ENCODE results near the gene BAIAP2. TPM values are rescaled to one million over a fixed set of nuclear protein-coding genes. Genes with fewer than 3 reads are reported as not detected.

BAIAP2 gene
- polyA plus RNA-seq, 1 experiment, result 9.6 TPM

DNA sequence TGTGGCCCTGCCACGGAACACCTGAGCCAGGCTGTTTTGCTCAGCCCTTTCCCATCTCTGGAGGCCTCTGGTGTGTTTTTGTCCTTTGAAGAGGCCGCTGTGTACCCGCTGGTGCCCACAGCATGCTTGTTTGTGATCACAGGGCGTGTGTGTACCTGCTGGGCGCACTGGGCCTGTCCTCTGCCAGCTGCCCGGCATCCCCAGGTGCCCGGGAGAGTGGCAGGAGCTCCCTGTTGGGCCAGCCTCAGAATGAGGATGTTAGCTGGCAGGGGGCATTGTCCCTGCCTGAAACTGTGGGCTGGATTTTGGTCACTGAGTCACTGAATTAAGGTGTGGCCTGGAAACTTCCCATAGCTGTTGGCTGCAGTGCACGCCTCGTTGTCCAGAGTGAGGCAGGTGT lies 31.1 kb downstream of the BAIAP2 start:
- no peaks in the 10 kb centered on the region; the same call in 1 of the 2 replicates for H3K9me3 ChIP-seq (ENCODE audit: control insufficient read depth, insufficient read depth, low read length)
- no peak overlapping the region for H3K4me3 ChIP-seq (ENCODE audit: low read depth, low read length)
- no peak overlapping the region for H3K27ac ChIP-seq (ENCODE audit: low read depth, low read length)
- ChIA-PET POLR2A (no interaction called here), CTCF (no interaction called here)
- H3K27me3 ChIP-seq (ENCODE audit: control insufficient read depth, insufficient read depth, low read length), result no peaks in the 10 kb centered on the region
- no peak for DNase-seq (ENCODE audit: low read depth, low spot score)
- TF ChIP-seq CTCF (IDR thresholded peaks at IDR 0.05; ENCODE audit: low read depth, low read length), result no peak

DNA sequence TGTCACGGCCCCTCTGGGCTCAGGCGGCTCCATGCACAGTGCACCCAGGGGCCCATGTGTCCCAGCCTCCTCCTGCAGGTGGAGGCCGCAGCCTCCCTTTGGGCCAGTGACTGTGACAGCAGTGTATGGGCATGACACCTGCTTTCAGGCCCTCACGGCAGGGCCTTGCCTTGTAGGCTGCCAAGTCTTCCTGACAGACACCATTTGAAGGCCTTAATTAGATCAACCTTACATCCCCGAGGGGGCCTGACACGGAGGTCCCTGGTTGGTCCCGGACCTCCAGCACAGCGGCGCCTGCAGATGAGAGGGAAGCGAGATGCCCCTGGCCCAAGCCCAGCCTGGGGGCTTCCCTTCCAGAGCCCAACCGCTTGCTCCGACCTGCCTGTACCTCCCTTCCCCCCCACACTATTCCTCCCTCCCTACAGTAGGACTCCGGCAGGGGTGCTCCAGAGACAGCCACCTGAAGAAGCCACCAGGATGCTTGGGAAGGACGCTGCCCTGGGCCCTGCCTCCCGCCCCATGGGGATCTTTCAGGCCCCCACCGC lies 31.9 kb downstream of the BAIAP2 start:
- DNase-seq (ENCODE audit: low read depth, low spot score), result no peak
- ChIA-PET CTCF (no interaction called here), POLR2A (no interaction called here)
- no peak for TF ChIP-seq CTCF (IDR thresholded peaks at IDR 0.05; ENCODE audit: low read depth, low read length)
- Histone ChIP-seq H3K9me3 (ENCODE audit: control insufficient read depth, insufficient read depth, low read length) (no peaks in the 10 kb centered on the region; the same call in 1 of the 2 replicates), H3K27ac (ENCODE audit: low read depth, low read length) (no peak overlapping the region), H3K4me3 (ENCODE audit: low read depth, low read length) (no peak overlapping the region), H3K27me3 (ENCODE audit: control insufficient read depth, insufficient read depth, low read length) (no peaks in the 10 kb centered on the region)

- no peak for DNase-seq (ENCODE audit: low read depth, low spot score)
- ChIA-PET POLR2A (no interaction called here), CTCF (no interaction called here)
- no peaks in the 10 kb centered on the region; the same call in 1 of the 2 replicates for H3K9me3 ChIP-seq (ENCODE audit: control insufficient read depth, insufficient read depth, low read length)
- H3K27ac ChIP-seq (ENCODE audit: low read depth, low read length), result no peak overlapping the region
- no peak for TF ChIP-seq CTCF (IDR thresholded peaks at IDR 0.05; ENCODE audit: low read depth, low read length)
- no peaks in the 10 kb centered on the region for H3K27me3 ChIP-seq (ENCODE audit: control insufficient read depth, insufficient read depth, low read length)
- no peak overlapping the region for H3K4me3 ChIP-seq (ENCODE audit: low read depth, low read length)
Measured at GRCh38 chr17:81067391-81067811, 32.5 kb downstream of the BAIAP2 start.

- ChIA-PET POLR2A (no interaction called here), CTCF (no interaction called here)
- Histone ChIP-seq H3K27ac (ENCODE audit: low read depth, low read length) (no peak overlapping the region), H3K4me3 (ENCODE audit: low read depth, low read length) (no peak overlapping the region), H3K9me3 (ENCODE audit: control insufficient read depth, insufficient read depth, low read length) (no peaks in the 10 kb centered on the region; the same call in 1 of the 2 replicates), H3K27me3 (ENCODE audit: control insufficient read depth, insufficient read depth, low read length) (no peaks in the 10 kb centered on the region)
- no peak for DNase-seq (ENCODE audit: low read depth, low spot score)
- TF ChIP-seq CTCF (IDR thresholded peaks at IDR 0.05; ENCODE audit: low read depth, low read length), result no peak
Measured at GRCh38 chr17:81068411-81069134, 33.6 kb downstream of the BAIAP2 start.

DNA sequence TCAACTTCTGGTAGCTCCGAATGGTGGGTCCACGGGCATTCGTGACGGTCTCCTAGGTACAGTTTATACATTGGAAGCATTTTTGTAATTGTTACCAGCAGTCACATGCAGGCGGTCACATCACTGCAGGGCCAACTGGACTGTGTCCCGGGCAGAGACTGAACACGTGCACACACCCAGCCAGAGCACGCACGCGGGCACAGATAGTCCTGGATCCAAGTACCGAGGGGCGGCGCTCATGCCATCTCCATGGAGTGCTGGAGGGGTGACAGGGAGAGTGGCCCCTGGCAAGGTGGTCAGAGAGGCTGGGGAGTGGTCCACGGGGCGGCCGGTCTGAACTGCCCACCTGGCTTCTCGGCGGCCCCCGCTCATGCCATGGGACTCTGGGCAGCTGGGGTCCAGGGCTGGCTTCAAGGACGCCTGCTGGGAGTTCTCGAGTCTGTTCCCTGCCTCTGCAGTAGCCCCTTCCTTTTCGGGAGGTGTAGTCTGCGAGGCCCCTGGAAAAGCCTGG lies 34.2 kb downstream of the BAIAP2 start:
- CTCF ChIA-PET, result no interaction called here

More for the DNA sequence above, 34.2 kb downstream of the BAIAP2 start:
- H3K27me3 ChIP-seq (ENCODE audit: control insufficient read depth, insufficient read depth, low read length), result no peaks in the 10 kb centered on the region
- DNase-seq (ENCODE audit: low read depth, low spot score), result no peak
- H3K9me3 ChIP-seq (ENCODE audit: control insufficient read depth, insufficient read depth, low read length), result no peaks in the 10 kb centered on the region; the same call in 1 of the 2 replicates
- H3K27ac ChIP-seq (ENCODE audit: low read depth, low read length), result no peak overlapping the region
- no peak for TF ChIP-seq CTCF (IDR thresholded peaks at IDR 0.05; ENCODE audit: low read depth, low read length)
- POLR2A ChIA-PET, result no interaction called here
- H3K4me3 ChIP-seq (ENCODE audit: low read depth, low read length), result no peak overlapping the region

Data from AG04450 (cell line).